WTC11 (cell line): ENCODE data around the gene NAB1.

Source experiments
- CREB1 ChIP-seq: sonication (generic); formaldehyde crosslinking; IDR thresholded peaks from 2 replicates; pipeline ENCODE4 v1.8.0; 2023; ENCODE audit warnings: mild to moderate bottlenecking, missing genetic modification reagents
- FOXP1 ChIP-seq: sonication (generic); formaldehyde crosslinking; IDR thresholded peaks from 2 replicates; pipeline ENCODE4 v1.8.0; 2022; ENCODE audit warnings: missing genetic modification reagents, mild to moderate bottlenecking, moderate library complexity, borderline replicate concordance
- NR1H2 ChIP-seq: sonication (generic); formaldehyde crosslinking; IDR thresholded peaks from 2 replicates; pipeline ENCODE4 v1.9.0; 2021; ENCODE audit warnings: mild to moderate bottlenecking, moderate library complexity, missing genetic modification reagents
- SMAD4 ChIP-seq: sonication (generic); formaldehyde crosslinking; IDR thresholded peaks from 2 replicates; pipeline ENCODE4 v1.8.0; 2022; ENCODE audit warnings: mild to moderate bottlenecking, missing genetic modification reagents
- SP1 ChIP-seq: sonication (generic); formaldehyde crosslinking; conservative IDR thresholded peaks from 2 replicates; pipeline ENCODE4 v1.8.1; 2022; ENCODE audit warnings: missing genetic modification reagents
- TP53 ChIP-seq: sonication (generic); formaldehyde crosslinking; IDR thresholded peaks from 2 replicates; pipeline ENCODE4 v1.8.1; 2023; ENCODE audit warnings: mild to moderate bottlenecking, missing genetic modification reagents
- TF ChIP-seq, protein P1 (sequence below): fragments of 200-600 bp; IDR thresholded peaks from 2 replicates; pipeline ENCODE4 v1.8.0; 2022; ENCODE audit warnings: antibody characterized with exemption

DNA sequence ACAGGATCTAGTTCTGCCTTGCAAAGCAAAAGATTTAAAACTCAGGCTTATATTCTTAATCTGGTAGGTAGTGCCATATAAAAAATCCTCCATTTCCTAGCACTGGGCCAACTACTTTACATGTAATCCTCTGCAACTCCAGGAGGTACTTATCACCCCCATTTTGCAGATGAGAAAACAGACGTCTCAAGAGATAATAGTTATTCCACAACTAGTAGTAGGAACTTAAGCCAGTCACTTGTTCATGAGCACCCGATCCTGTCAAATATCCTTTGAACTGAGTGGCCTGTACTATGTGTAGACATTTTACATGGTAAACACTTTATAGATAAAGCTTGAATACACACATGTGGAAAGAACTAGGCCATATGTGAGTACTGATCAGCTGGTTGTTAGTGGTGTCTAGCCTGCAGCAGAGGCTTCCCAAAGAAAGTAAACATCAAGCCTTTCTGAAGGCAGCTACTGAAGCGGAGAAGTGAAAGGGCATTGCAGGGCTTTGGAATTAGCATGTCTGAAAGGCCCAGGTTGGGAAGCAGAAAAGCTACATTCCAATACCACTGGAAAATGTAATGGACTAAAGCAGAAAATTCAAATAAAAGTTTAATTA is 48.0 kb downstream of the NAB1 start:
- no peak for TF ChIP-seq SP1 (CRISPR knock-in tag)
- no peak for TF ChIP-seq FOXP1 (CRISPR knock-in tag)
- TF ChIP-seq CREB1 (CRISPR knock-in tag), result no peak
- TF ChIP-seq SMAD4 (CRISPR knock-in tag), result no peak
- TF ChIP-seq, protein P1, sequence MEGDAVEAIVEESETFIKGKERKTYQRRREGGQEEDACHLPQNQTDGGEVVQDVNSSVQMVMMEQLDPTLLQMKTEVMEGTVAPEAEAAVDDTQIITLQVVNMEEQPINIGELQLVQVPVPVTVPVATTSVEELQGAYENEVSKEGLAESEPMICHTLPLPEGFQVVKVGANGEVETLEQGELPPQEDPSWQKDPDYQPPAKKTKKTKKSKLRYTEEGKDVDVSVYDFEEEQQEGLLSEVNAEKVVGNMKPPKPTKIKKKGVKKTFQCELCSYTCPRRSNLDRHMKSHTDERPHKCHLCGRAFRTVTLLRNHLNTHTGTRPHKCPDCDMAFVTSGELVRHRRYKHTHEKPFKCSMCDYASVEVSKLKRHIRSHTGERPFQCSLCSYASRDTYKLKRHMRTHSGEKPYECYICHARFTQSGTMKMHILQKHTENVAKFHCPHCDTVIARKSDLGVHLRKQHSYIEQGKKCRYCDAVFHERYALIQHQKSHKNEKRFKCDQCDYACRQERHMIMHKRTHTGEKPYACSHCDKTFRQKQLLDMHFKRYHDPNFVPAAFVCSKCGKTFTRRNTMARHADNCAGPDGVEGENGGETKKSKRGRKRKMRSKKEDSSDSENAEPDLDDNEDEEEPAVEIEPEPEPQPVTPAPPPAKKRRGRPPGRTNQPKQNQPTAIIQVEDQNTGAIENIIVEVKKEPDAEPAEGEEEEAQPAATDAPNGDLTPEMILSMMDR, result no peak
- TF ChIP-seq TP53, result no peak
- no peak for TF ChIP-seq NR1H2 (CRISPR knock-in tag)
